Measurements from ENCODE around the gene WNK1.

WNK1 gene

DNA sequence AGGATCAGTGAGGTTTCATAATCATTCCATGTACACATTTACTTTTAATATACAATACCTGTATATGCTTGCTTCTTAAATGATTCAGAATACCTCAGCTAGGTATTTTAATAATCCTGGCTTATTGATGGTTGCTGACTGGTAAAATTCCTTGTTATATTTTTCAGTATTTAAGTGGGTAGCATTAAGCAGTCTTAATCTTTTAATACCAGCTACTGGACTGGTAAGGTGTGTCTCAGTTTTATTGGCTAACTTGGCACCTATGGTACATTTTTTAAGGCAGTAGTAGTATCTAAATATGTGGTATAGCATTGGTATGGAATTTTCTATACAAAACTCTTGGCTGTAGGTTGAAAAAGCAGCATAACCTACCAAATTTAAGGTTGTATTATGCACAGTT, 100.5 kb downstream of the WNK1 start:
- no peak overlapping the region for H3K9ac ChIP-seq (ENCODE audit: low read length)
- no peaks in the 10 kb centered on the region for H3K27me3 ChIP-seq (ENCODE audit: control insufficient read depth in 1 of 2, insufficient read depth in 2 of 2, low read length in 2 of 2)

GRCh38 chr12:857611-858010, 105.2 kb downstream of the WNK1 start:
- H3K27me3 ChIP-seq (ENCODE audit: control insufficient read depth in 1 of 2, insufficient read depth in 2 of 2, low read length in 2 of 2): no peaks in the 10 kb centered on the region
- H3K4me3 ChIP-seq (ENCODE audit: low read depth in 1 of 2, low read length in 2 of 2): no peak overlapping the region
- H3K9me3 ChIP-seq (ENCODE audit: low read length): no peaks in the 10 kb centered on the region
- no peak overlapping the region for H3K27ac ChIP-seq (ENCODE audit: low read depth, low read length)
- no peak overlapping the region for H3K9ac ChIP-seq (ENCODE audit: low read length)
- H3K4me1 ChIP-seq (ENCODE audit: insufficient read depth, low read length): peaks cover 33% of the 10 kb centered on the region
- H3K36me3 ChIP-seq (ENCODE audit: insufficient read depth, low read length): peaks cover 24% of the 10 kb centered on the region

More for the DNA sequence above, 100.5 kb downstream of the WNK1 start:
- no peak overlapping the region for H3K27ac ChIP-seq (ENCODE audit: low read depth, low read length)
- H3K9me3 ChIP-seq (ENCODE audit: low read length): no peaks in the 10 kb centered on the region
- no peaks in the 10 kb centered on the region for H3K36me3 ChIP-seq (ENCODE audit: insufficient read depth, low read length)
- no peak overlapping the region for H3K4me3 ChIP-seq (ENCODE audit: low read depth in 1 of 2, low read length in 2 of 2)
- H3K4me1 ChIP-seq (ENCODE audit: insufficient read depth, low read length): peaks cover 47% of the 10 kb centered on the region

GRCh38 chr12:862303-862911, 110.0 kb downstream of the WNK1 start:
- peaks cover 9% of the 10 kb centered on the region for H3K4me1 ChIP-seq (ENCODE audit: insufficient read depth, low read length)
- H3K9ac ChIP-seq (ENCODE audit: low read length): no peak overlapping the region
- no peaks in the 10 kb centered on the region for H3K27me3 ChIP-seq (ENCODE audit: control insufficient read depth in 1 of 2, insufficient read depth in 2 of 2, low read length in 2 of 2)
- peaks cover 31% of the 10 kb centered on the region for H3K36me3 ChIP-seq (ENCODE audit: insufficient read depth, low read length)
- no peaks in the 10 kb centered on the region for H3K9me3 ChIP-seq (ENCODE audit: low read length)
- H3K27ac ChIP-seq (ENCODE audit: low read depth, low read length): no peak overlapping the region
- H3K4me3 ChIP-seq (ENCODE audit: low read depth in 1 of 2, low read length in 2 of 2): no peak overlapping the region

DNA sequence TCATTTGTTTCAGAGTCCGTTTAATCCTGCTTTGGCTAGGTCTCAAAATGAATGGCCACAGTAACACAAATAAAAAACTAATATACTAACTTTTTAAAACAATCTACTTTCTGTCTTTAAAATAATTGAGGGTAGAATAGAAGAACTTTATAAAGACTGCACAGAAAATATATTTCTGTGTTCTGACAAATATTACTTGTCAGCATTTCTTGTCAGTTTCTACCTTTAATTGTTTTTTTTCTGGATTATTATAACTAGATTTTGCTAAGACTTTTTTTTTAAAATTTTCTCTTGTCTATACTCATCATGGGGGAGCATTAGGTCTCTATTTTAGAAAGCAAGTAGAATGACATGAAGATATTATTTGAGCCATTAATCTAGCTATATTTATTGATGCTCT, 110.9 kb downstream of the WNK1 start:
- H3K4me1 ChIP-seq (ENCODE audit: insufficient read depth, low read length): peaks cover under 1% of the 10 kb centered on the region
- H3K27ac ChIP-seq (ENCODE audit: low read depth, low read length): no peak overlapping the region

GRCh38 chr12:865614-866013, 113.2 kb downstream of the WNK1 start:
- H3K9ac ChIP-seq (ENCODE audit: low read length): no peak overlapping the region
- no peak overlapping the region for H3K27ac ChIP-seq (ENCODE audit: low read depth, low read length)
- peaks cover 38% of the 10 kb centered on the region for H3K36me3 ChIP-seq (ENCODE audit: insufficient read depth, low read length)
- no peaks in the 10 kb centered on the region for H3K9me3 ChIP-seq (ENCODE audit: low read length)
- no peaks in the 10 kb centered on the region for H3K27me3 ChIP-seq (ENCODE audit: control insufficient read depth in 1 of 2, insufficient read depth in 2 of 2, low read length in 2 of 2)
- H3K4me1 ChIP-seq (ENCODE audit: insufficient read depth, low read length): no peaks in the 10 kb centered on the region
- no peak overlapping the region for H3K4me3 ChIP-seq (ENCODE audit: low read depth in 1 of 2, low read length in 2 of 2)

More for the DNA sequence above, 110.9 kb downstream of the WNK1 start:
- no peak overlapping the region for H3K9ac ChIP-seq (ENCODE audit: low read length)
- H3K9me3 ChIP-seq (ENCODE audit: low read length): no peaks in the 10 kb centered on the region
- H3K27me3 ChIP-seq (ENCODE audit: control insufficient read depth in 1 of 2, insufficient read depth in 2 of 2, low read length in 2 of 2): no peaks in the 10 kb centered on the region
- H3K36me3 ChIP-seq (ENCODE audit: insufficient read depth, low read length): peaks cover 37% of the 10 kb centered on the region
- no peak overlapping the region for H3K4me3 ChIP-seq (ENCODE audit: low read depth in 1 of 2, low read length in 2 of 2)

- H3K27me3 ChIP-seq (ENCODE audit: control insufficient read depth in 1 of 2, insufficient read depth in 2 of 2, low read length in 2 of 2): no peaks in the 10 kb centered on the region
- no peak overlapping the region for H3K4me3 ChIP-seq (ENCODE audit: low read depth in 1 of 2, low read length in 2 of 2)
- no peaks in the 10 kb centered on the region for H3K4me1 ChIP-seq (ENCODE audit: insufficient read depth, low read length)
- H3K9ac ChIP-seq (ENCODE audit: low read length): no peak overlapping the region
- H3K27ac ChIP-seq (ENCODE audit: low read depth, low read length): no peak overlapping the region
- no peaks in the 10 kb centered on the region for H3K9me3 ChIP-seq (ENCODE audit: low read length)
- peaks cover 28% of the 10 kb centered on the region for H3K36me3 ChIP-seq (ENCODE audit: insufficient read depth, low read length)
These were observed 115.5 kb downstream of the WNK1 start for GRCh38 chr12:867905-868304.

GRCh38 chr12:868722-869121, 116.3 kb downstream of the WNK1 start:
- H3K36me3 ChIP-seq (ENCODE audit: insufficient read depth, low read length): peaks cover 28% of the 10 kb centered on the region
- H3K4me1 ChIP-seq (ENCODE audit: insufficient read depth, low read length): no peaks in the 10 kb centered on the region
- no peaks in the 10 kb centered on the region for H3K27me3 ChIP-seq (ENCODE audit: control insufficient read depth in 1 of 2, insufficient read depth in 2 of 2, low read length in 2 of 2)
- H3K9me3 ChIP-seq (ENCODE audit: low read length): no peaks in the 10 kb centered on the region
- H3K4me3 ChIP-seq (ENCODE audit: low read depth in 1 of 2, low read length in 2 of 2): no peak overlapping the region
- no peak overlapping the region for H3K27ac ChIP-seq (ENCODE audit: low read depth, low read length)
- H3K9ac ChIP-seq (ENCODE audit: low read length): no peak overlapping the region

DNA sequence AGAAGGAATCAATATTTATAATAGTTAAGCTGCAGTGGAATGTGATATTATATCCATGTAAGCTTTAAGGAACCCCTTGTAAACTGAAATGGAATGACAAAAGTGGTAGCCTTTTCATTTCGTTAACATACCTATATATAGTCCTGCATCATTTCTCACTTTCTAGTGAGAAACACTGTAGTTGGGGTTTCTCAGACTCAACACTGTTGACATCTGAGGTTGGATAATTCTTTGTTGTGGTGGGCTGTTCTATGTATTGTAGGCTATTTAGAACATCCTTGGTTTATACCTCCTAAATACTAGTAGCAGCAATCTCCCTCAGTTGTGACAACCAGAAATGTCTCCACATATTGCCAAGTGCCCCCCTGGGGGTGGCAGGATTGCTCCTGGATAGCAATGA, 118.0 kb downstream of the WNK1 start:
- H3K27ac ChIP-seq (ENCODE audit: low read depth, low read length): no peak overlapping the region
- peaks cover 39% of the 10 kb centered on the region for H3K36me3 ChIP-seq (ENCODE audit: insufficient read depth, low read length)
- H3K4me3 ChIP-seq (ENCODE audit: low read depth in 1 of 2, low read length in 2 of 2): no peak overlapping the region
- no peaks in the 10 kb centered on the region for H3K27me3 ChIP-seq (ENCODE audit: control insufficient read depth in 1 of 2, insufficient read depth in 2 of 2, low read length in 2 of 2)
- H3K9ac ChIP-seq (ENCODE audit: low read length): no peak overlapping the region
- H3K4me1 ChIP-seq (ENCODE audit: insufficient read depth, low read length): no peaks in the 10 kb centered on the region
- no peaks in the 10 kb centered on the region for H3K9me3 ChIP-seq (ENCODE audit: low read length)

DNA sequence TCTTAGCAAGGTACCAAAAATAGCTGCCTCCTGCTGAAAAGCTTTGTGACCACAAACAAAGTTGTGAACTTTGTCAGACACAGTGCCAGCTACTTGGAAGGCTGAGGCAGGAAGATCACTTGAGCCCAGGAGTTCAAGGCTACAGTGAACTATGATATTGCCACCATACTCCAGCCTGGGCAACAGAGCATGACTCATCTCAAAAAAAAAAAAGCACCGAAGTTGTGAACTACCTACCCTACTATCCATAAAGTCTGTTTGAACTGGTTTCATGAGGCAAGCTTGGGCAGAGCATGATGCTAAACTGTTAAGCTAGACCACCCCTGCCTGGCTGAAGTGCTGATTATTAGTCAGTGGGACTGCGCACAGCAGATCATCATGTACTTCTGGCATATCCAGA, 121.6 kb downstream of the WNK1 start:
- H3K27me3 ChIP-seq (ENCODE audit: control insufficient read depth in 1 of 2, insufficient read depth in 2 of 2, low read length in 2 of 2): no peaks in the 10 kb centered on the region
- H3K9me3 ChIP-seq (ENCODE audit: low read length): no peaks in the 10 kb centered on the region
- peaks cover 28% of the 10 kb centered on the region for H3K36me3 ChIP-seq (ENCODE audit: insufficient read depth, low read length)
- H3K4me3 ChIP-seq (ENCODE audit: low read depth in 1 of 2, low read length in 2 of 2): no peak overlapping the region
- no peaks in the 10 kb centered on the region for H3K4me1 ChIP-seq (ENCODE audit: insufficient read depth, low read length)
- H3K27ac ChIP-seq (ENCODE audit: low read depth, low read length): no peak overlapping the region
- H3K9ac ChIP-seq (ENCODE audit: low read length): no peak overlapping the region

GRCh38 chr12:879641-880040, 127.3 kb downstream of the WNK1 start:
- Histone ChIP-seq H3K9me3 (ENCODE audit: low read length) (no peaks in the 10 kb centered on the region), H3K27me3 (ENCODE audit: control insufficient read depth in 1 of 2, insufficient read depth in 2 of 2, low read length in 2 of 2) (no peaks in the 10 kb centered on the region), H3K4me3 (ENCODE audit: low read depth in 1 of 2, low read length in 2 of 2) (no peak overlapping the region), H3K36me3 (ENCODE audit: insufficient read depth, low read length) (peaks cover 69% of the 10 kb centered on the region), H3K27ac (ENCODE audit: low read depth, low read length) (no peak overlapping the region), H3K9ac (ENCODE audit: low read length) (no peak overlapping the region), H3K4me1 (ENCODE audit: insufficient read depth, low read length) (no peaks in the 10 kb centered on the region)

- Histone ChIP-seq H3K27ac (ENCODE audit: low read depth, low read length) (no peak overlapping the region), H3K36me3 (ENCODE audit: insufficient read depth, low read length) (peaks cover 76% of the 10 kb centered on the region), H3K4me3 (ENCODE audit: low read depth in 1 of 2, low read length in 2 of 2) (no peak overlapping the region), H3K4me1 (ENCODE audit: insufficient read depth, low read length) (no peaks in the 10 kb centered on the region), H3K9me3 (ENCODE audit: low read length) (no peaks in the 10 kb centered on the region), H3K27me3 (ENCODE audit: control insufficient read depth in 1 of 2, insufficient read depth in 2 of 2, low read length in 2 of 2) (no peaks in the 10 kb centered on the region), H3K9ac (ENCODE audit: low read length) (no peak overlapping the region)
These were observed 128.3 kb downstream of the WNK1 start for GRCh38 chr12:880656-881055.

DNA sequence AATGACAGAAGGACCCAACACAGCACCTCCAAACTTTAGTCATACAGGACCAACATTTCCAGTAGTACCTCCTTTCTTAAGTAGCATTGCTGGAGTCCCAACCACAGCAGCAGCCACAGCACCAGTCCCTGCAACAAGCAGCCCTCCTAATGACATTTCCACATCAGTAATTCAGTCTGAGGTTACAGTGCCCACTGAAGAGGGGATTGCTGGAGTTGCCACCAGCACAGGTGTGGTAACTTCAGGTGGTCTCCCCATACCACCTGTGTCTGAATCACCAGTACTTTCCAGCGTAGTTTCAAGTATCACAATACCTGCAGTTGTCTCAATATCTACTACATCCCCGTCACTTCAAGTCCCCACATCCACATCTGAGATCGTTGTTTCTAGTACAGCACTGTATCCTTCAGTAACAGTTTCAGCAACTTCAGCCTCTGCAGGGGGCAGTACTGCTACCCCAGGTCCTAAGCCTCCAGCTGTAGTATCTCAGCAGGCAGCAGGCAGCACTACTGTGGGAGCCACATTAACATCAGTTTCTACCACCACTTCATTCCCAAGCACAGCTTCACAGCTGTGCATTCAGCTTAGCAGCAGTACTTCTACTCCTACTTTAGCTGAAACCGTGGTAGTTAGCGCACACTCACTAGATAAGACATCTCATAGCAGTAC, 132.5 kb downstream of the WNK1 start:
- Histone ChIP-seq H3K27ac (ENCODE audit: low read depth, low read length) (no peak overlapping the region), H3K9me3 (ENCODE audit: low read length) (no peaks in the 10 kb centered on the region), H3K27me3 (ENCODE audit: control insufficient read depth in 1 of 2, insufficient read depth in 2 of 2, low read length in 2 of 2) (no peaks in the 10 kb centered on the region), H3K4me1 (ENCODE audit: insufficient read depth, low read length) (no peaks in the 10 kb centered on the region), H3K9ac (ENCODE audit: low read length) (no peak overlapping the region), H3K36me3 (ENCODE audit: insufficient read depth, low read length) (peaks cover 90% of the 10 kb centered on the region), H3K4me3 (ENCODE audit: low read depth in 1 of 2, low read length in 2 of 2) (no peak overlapping the region)
